H54 (cell line): ENCODE data around the gene DCAF6.
A peak's percentile ranks its signal among the peaks of the same experiment; 100 is the strongest.
"Not testable (repeated sequence)": the region's sequence is repeated elsewhere in the genome, so short reads cannot be mapped to it uniquely, and the experiment has no call there.

Experiments
- DNase-seq: peaks from one replicate; pipeline ENCODE4 v3.0.0; 2011; ENCODE audit warnings: low spot score, mixed read lengths; ENCODE audit not compliant: insufficient read length
- FAIRE-seq: peaks from 3 replicates; lab custom pipeline; 2011; peaks lifted over from hg19 to GRCh38; lab: Jason Lieb, UNC
- POLR2A ChIP-seq: IDR thresholded peaks from 2 replicates; pipeline ENCODE4 v1.6.1; 2011; ENCODE audit warnings: low read depth, mild to moderate bottlenecking, low read length

The DCAF6 gene

DNA sequence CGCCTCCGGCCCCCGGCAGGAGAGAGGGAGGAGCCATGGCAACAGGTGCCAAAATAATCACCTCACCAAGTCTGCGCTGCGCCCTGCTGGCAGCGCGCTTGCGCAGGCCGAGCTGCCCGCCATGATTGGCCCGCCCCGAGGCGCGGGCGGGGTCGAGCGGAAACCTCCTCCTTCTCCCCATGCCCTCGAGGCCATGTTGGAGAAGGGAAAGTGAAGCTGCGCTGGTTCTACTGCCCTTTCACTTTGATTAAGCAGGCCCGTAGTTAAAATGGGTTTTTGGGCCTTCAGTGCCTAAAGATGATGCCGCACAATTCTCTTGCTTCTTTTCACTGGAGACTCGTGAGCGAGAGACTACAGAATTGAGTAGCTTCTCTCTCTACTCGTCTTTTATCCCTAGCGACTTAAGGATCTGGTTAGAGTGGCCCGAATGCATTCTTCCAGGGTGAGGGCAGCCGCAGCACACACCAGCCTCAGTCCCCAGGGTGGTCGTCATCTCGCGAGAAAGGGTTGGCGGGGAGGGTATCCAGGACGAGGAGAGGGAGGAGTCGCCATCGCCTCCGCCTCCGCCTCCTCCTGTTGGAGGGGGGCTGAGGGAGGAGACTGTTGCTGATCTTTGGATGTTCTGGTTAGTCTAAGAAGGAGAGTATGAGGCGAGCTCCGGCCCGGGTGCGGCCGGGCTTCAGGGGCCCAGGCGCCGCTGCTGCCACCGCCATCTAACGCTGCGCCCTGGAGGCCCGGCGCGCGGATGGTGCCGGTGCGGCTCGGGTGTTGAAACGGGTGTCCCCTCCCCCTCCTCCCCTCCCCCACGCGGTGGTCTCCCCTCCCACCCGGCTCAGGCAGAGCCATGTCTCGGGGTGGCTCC lies at the start of gene DCAF6:
DCAF6 (plus strand) TSS at position 616 of the 862 bp plus-strand sequence; CDS start at position 845, 229 bp downstream.
- TF ChIP-seq POLR2A: peak; percentile 74
- DNase-seq (peak; percentile 89), FAIRE-seq (peak; percentile 97)

- not testable (repeated sequence) for DNase-seq, FAIRE-seq
These were observed 49.3 kb upstream of the DCAF6 start for GRCh38 chr1:167887187-167887586.

DNA sequence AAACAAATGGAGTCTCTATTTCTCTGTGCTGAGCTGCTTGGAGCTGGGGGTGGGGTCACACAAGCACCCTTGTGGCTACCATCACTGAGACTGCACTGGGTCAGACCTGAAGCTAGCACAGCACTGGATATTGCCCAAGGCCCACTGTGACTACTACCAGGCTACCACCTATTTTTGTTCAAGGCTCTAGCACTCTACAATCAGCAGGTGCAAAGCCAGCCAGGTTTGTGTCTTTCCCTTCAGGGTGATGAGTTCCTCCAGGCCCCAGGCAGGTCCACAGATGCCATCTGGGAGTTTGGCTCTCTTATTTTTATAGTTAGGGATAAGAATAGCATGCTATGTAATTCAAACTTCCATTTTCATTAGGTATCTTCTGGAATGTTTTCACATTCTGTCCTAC lies 46.1 kb upstream of the DCAF6 start:
- DNase-seq: no peak
- no peak for TF ChIP-seq POLR2A
- no peak for FAIRE-seq

GRCh38 chr1:167893798-167894197 lies 42.7 kb upstream of the DCAF6 start:
- no peak for TF ChIP-seq POLR2A
- no peak for FAIRE-seq

GRCh38 chr1:167898578-167899222 lies 37.8 kb upstream of the DCAF6 start:
- no peak for TF ChIP-seq POLR2A

More at GRCh38 chr1:167893798-167894197, 42.7 kb upstream of the DCAF6 start:
- no peak for DNase-seq

DNA sequence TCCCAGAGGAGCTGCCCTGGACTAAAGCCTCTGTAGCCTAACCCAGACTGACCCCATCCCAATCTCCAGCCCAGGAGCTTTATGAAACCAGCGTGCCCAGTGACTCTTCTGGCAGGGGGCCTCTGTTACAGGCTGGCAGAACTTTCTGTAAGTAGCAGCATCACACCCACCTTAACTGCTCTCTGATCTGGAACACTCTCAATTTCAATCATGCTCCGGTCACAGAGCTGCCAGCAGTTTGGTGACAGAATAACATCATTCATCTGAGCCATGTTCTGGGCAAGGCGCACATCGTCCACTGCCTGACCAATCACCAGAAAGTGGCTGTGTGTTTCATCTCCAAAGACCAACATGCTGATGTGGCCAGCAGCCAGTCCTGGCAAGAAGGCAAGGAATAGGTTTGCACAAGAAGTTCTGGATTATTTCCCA lies 37.2 kb upstream of the DCAF6 start:
- FAIRE-seq (no peak), DNase-seq (no peak)
- TF ChIP-seq POLR2A: no peak

More at GRCh38 chr1:167898578-167899222, 37.8 kb upstream of the DCAF6 start:
- DNase-seq (no peak), FAIRE-seq (no peak)

DNA sequence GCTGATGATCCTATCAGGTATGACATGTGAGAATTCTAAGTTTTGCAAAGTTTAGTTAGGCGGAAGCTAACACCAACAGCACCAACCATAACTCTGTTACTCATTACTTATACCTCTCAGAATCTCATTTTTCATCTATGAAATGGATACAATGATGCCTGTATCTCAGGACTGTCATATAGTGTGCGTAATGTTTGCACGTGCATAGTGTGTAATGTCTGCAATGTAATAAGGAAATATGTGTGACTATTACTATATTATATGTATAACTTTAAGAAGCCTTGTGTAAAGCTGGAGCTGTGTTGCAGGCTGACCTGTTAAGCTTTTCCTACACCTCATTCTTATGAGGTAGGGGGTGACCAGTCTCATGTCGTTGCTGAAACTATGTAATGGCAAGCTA lies 35.6 kb upstream of the DCAF6 start:
- FAIRE-seq (no peak), DNase-seq (no peak)
- TF ChIP-seq POLR2A: no peak

DNA sequence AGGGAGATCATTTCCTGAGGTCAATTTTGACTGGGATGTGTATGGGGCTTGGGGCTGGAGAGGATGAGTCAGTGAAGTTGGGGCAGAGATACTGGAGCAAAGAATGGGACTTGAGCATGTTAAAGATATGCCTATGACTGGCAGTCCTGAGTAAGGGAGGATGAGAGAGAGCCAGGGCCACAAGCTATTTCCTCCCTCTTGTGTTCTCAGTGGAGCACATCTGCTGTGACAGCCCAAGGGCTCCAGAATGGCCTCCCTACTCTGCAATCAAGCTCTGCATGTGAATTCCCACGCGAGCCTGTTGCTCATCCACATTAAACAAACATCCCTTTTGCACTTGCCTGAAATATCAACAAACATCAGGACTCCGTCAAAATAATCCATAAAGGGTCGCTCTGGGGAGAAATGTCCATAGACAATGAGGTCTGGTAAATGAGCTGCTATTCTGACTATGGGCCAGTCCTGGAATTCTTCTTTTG lies 31.8 kb upstream of the DCAF6 start:
- FAIRE-seq (peak; percentile 55), DNase-seq (peak; percentile 26)
- TF ChIP-seq POLR2A: no peak

GRCh38 chr1:167905182-167905581 lies 31.3 kb upstream of the DCAF6 start:
- FAIRE-seq (no peak), DNase-seq (no peak)
- TF ChIP-seq POLR2A: no peak

GRCh38 chr1:167905671-167906070 lies 30.8 kb upstream of the DCAF6 start:
- FAIRE-seq: no peak
- no peak for DNase-seq
- TF ChIP-seq POLR2A: no peak

DNA sequence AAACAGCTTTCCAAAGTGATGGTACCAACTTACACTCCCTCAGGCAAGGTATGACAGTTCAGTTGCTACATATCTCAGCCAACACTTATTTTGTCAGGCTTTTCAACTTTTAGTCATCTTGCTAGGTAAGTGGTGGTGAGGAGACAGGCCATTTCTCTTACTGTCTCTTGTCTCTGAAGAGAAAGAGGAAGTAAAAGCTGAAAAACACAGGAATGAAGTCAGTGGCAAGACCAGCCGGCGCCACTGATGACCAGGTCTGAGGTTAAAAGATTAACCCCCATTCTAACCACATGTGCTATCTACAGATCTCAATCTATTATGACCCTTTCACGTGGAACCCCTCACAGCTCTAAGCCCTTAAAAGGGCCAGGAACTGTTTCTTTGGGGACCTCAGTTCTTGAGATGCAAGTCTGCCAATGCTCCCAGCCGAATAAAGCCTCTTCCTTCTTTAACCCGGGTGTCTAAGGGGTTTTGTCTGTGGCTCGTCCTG lies 26.7 kb upstream of the DCAF6 start:
- TF ChIP-seq POLR2A: no peak
- FAIRE-seq: no peak
- DNase-seq: no peak

DNA sequence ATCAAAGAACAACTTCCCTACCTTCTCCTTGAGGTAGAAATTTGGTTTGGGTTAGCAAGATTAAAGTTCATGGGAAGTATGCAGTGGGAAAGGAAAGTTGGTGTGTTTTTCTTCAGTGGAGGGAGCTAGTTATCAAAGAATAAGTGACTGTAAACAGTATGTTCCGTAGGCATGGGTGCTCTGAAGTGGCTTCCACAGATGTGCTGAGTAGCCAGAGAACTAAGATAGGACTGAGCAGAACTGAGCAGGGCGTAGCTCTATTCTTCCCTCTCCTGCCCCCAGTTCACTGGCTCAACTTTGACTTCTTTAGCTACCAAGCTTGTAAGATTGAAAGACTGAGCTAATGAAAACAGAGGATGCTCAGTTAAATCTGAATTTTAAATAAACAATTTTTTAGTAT lies 26.0 kb upstream of the DCAF6 start:
- no peak for TF ChIP-seq POLR2A
- no peak for DNase-seq
- no peak for FAIRE-seq

DNA sequence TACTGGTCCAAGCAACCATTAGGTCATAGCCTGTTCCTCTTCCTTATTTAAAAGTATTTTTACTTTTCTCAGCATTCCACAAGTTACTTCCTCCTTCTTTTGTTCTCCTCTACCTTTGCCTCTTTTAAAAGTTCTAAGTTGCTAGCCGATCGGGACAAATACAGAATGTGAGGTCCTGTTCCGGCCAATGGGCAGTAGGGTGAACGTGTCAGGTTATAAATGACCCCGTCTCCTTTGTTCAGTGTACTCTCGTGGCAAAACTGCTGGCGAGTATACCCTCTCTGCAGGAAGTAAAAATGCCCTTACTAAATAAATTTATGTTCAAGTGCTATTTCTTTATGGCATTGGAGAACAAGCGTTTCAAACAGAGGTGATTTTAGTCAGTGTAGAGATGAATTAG lies 25.1 kb upstream of the DCAF6 start:
- no peak for TF ChIP-seq POLR2A
- no peak for FAIRE-seq
- DNase-seq: no peak

- no peak for FAIRE-seq
- no peak for TF ChIP-seq POLR2A
- DNase-seq: no peak
These were observed 24.2 kb upstream of the DCAF6 start for GRCh38 chr1:167912294-167912693.
